ENCODE data around the gene DLGAP4. TPM values are rescaled to one million over a fixed set of nuclear protein-coding genes. Genes with fewer than 3 reads are reported as not detected.

Gene DLGAP4
- total RNA-seq, 4 donors from 2014 or later, result 33.5 to 159 (median 56.6) TPM

GRCh38 chr20:36303831-36304230 lies 2.3 kb upstream of the DLGAP4 start:
- Histone ChIP-seq H3K27me3 (peaks cover 84% of the 10 kb centered on the region), H3K4me3 (no peak overlapping the region), H3K4me1 (peaks cover 3 to 13% (median 11%) of the 10 kb centered on the region in 4 donors), H3K36me3 (no peaks in the 10 kb centered on the region), H3K27ac (no peak overlapping the region), H3K9me3 (no peaks in the 10 kb centered on the region)
- in situ Hi-C loops (cut with MboI; ENCODE audit: low pct_ligation_motif_present in 1 of 4, low pct_unique_long_range_greater_than_20kb in 1 of 4, low sequenced_read_pairs in 3 of 4) (no loop called here), intact Hi-C loops (cut with DNase I; ENCODE audit: low total_unique reads) (no loop called here)
- no peak for DNase-seq
- TF ChIP-seq POLR2AphosphoS5 (IDR thresholded peaks at IDR 0.05) (no peak), EP300 (IDR thresholded peaks at IDR 0.05; ENCODE audit: low read depth) (no peak), POLR2A (IDR thresholded peaks at IDR 0.05) (no peak)
- TF ChIP-seq, protein P1, sequence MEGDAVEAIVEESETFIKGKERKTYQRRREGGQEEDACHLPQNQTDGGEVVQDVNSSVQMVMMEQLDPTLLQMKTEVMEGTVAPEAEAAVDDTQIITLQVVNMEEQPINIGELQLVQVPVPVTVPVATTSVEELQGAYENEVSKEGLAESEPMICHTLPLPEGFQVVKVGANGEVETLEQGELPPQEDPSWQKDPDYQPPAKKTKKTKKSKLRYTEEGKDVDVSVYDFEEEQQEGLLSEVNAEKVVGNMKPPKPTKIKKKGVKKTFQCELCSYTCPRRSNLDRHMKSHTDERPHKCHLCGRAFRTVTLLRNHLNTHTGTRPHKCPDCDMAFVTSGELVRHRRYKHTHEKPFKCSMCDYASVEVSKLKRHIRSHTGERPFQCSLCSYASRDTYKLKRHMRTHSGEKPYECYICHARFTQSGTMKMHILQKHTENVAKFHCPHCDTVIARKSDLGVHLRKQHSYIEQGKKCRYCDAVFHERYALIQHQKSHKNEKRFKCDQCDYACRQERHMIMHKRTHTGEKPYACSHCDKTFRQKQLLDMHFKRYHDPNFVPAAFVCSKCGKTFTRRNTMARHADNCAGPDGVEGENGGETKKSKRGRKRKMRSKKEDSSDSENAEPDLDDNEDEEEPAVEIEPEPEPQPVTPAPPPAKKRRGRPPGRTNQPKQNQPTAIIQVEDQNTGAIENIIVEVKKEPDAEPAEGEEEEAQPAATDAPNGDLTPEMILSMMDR (IDR thresholded peaks at IDR 0.05), result no peak
- 59 to 63% methylated on average over 1 of the region's 1 CpG for WGBS, 2 donors (ENCODE audit: low coverage in 1 of 2)

DNA sequence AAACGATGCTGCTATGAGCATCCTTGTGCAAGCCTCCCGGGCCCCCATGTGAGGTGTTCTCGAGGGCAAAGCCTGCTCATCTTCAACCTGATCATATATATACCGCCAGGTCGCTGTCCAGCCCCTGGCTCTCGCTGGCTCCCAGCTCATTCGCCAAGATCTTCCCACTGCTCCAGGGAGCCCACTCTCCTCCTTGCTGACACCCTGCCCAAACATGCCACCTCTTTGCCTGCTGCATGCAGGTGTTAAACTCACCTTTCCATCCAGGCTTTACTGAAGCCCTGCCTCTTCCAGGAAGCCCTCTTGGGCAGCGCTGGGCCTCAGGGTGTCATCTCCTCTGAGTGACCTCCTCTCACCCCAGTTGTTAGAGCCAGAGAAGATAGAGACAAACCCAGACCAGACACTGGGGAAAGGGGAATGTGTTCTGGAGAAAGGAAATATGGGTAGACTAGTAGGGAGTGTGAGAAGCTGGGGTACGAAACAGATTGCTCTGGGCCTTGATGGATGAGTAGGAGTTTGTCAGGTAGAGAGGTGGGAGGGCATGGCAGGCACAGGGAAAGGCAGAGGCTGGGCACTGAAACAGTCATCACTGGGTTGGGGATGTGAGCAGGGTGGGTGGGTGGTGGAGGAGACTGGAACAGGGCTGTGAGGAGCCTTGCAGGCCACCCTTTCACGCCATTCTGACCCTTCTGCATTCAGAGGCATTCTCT lies 1.2 kb upstream of the DLGAP4 start:
- Histone ChIP-seq H3K36me3 (no peaks in the 10 kb centered on the region), H3K4me3 (no peak overlapping the region), H3K27me3 (peaks cover 91% of the 10 kb centered on the region), H3K4me1 (peaks cover 3 to 13% (median 11%) of the 10 kb centered on the region in 4 donors), H3K9me3 (no peaks in the 10 kb centered on the region), H3K27ac (no peak overlapping the region)
- TF ChIP-seq POLR2AphosphoS5 (IDR thresholded peaks at IDR 0.05) (no peak), POLR2A (IDR thresholded peaks at IDR 0.05) (no peak), EP300 (IDR thresholded peaks at IDR 0.05; ENCODE audit: low read depth) (no peak)
- TF ChIP-seq, protein P1 (IDR thresholded peaks at IDR 0.05), result no peak
- DNase-seq, result no peak
- 27 to 43% methylated on average over 8 to 10 of the region's 10 CpGs for WGBS, 2 donors (ENCODE audit: low coverage in 1 of 2)
- in situ Hi-C loops (cut with MboI; ENCODE audit: low pct_ligation_motif_present in 1 of 4, low pct_unique_long_range_greater_than_20kb in 1 of 4, low sequenced_read_pairs in 3 of 4), result no loop called here
- intact Hi-C loops (cut with DNase I; ENCODE audit: low total_unique reads), result no loop called here

DNA sequence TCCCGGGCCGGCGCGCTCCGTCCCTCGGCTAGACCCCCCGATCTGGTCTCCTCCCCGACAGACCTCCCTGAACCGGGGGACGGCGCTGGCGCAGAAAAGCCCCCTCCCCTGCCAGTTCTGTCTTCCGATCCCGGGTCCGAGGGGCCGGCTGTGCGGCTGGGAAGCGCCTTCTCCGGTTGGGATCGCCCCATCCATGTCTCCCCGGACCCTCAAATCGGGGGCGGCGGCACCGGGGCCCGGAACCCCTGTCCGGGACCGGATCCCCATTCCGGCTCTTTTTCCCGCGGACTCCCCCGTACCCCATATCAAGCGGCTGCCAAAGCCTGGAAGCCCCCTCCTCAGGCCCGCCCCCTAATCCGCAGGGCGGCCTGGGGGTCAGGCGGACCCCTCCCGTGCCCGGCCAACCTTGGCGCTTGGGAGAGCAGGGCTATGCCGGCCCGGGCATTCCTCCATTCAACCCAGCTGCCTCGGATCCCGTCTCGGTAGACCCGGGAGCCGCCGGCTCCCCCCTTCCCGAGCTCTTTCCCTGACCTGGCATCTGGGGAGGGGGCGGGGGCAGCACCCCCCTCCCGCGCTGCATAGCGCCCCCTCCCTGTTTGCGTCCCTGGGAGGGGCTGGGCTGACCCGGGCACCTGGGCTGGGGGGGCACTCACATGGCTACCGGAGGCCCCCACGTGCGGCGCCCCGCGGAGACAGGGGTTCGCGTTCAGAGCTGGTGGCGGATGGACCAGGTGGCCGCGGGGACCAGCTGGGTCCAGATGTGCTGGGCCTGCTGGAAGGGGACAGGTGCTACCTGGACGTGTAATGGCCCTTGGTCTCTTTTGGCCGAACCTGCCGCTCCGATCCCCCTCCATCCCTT lies 643 bp downstream of the DLGAP4 start:
- H3K27ac ChIP-seq, result no peak overlapping the region
- in situ Hi-C loops (cut with MboI; ENCODE audit: low pct_ligation_motif_present in 1 of 4, low pct_unique_long_range_greater_than_20kb in 1 of 4, low sequenced_read_pairs in 3 of 4), result no loop called here
- WGBS, 2 donors (ENCODE audit: low coverage in 1 of 2), result 8 to 9% methylated on average over 8 to 55 of the region's 70 CpGs
- H3K36me3 ChIP-seq, result no peaks in the 10 kb centered on the region
- peaks cover 99% of the 10 kb centered on the region for H3K27me3 ChIP-seq
- intact Hi-C loops (cut with DNase I; ENCODE audit: low total_unique reads), result no loop called here
- TF ChIP-seq POLR2A (IDR thresholded peaks at IDR 0.05) (no peak), EP300 (IDR thresholded peaks at IDR 0.05; ENCODE audit: low read depth) (no peak), POLR2AphosphoS5 (IDR thresholded peaks at IDR 0.05) (no peak)
- TF ChIP-seq, protein P1 (IDR thresholded peaks at IDR 0.05), result no peak
- H3K4me3 ChIP-seq, result peak overlapping the region in 2 of 4 donors; percentile 25 to 40
- DNase-seq, result no peak
- H3K9me3 ChIP-seq, result no peaks in the 10 kb centered on the region
- H3K4me1 ChIP-seq, result peaks cover 3 to 13% (median 11%) of the 10 kb centered on the region in 4 donors
